Uterus (tissue), 4 donors: ENCODE data around the gene TIGD1. TPM values are rescaled to one million over a fixed set of nuclear protein-coding genes. Genes with fewer than 3 reads are reported as not detected.

Source experiments
- DNase-seq, 2 donors: peaks; one replicate each; pipeline ENCODE4 v3.0.0-alpha.2; 2019 to 2020
- H3K27ac ChIP-seq, 2 donors: fragments of 200-600 bp; sonication (generic); 1 replicate in 1 of 2; 2 replicates in 1 of 2; pipeline ENCODE4 v1.5.1; 2016 to 2018
- H3K27me3 ChIP-seq, 2 donors: fragments of 200-600 bp; sonication (generic); one replicate each; pipeline ENCODE4 v1.5.1; 2018 to 2019; ENCODE audit warnings: control low read depth in 1 of 2
- H3K36me3 ChIP-seq, 2 donors: fragments of 200-600 bp; sonication (generic); one replicate each; pipeline ENCODE4 v1.5.1; 2019; ENCODE audit warnings: control low read depth in 1 of 2
- H3K4me1 ChIP-seq, 2 donors: fragments of 200-600 bp; sonication (generic); one replicate each; pipeline ENCODE4 v1.5.1; 2018 to 2019; ENCODE audit warnings: control low read depth in 1 of 2
- H3K4me3 ChIP-seq, 2 donors: fragments of 200-600 bp; sonication (generic); 1 replicate in 1 of 2; 2 replicates in 1 of 2; pipeline ENCODE4 v1.5.1; 2018 to 2019; ENCODE audit warnings: mild to moderate bottlenecking in 1 of 2
- H3K9me3 ChIP-seq, 2 donors: fragments of 200-600 bp; sonication (generic); one replicate each; pipeline ENCODE4 v1.5.1; 2019; ENCODE audit warnings: control low read depth in 1 of 2
- CTCF ChIP-seq, 4 experiments: fragments of 200-600 bp in 2 of 4; fragments of 450-650 bp in 2 of 4; sonication (generic) in 2 of 4; IDR thresholded peaks; one replicate each; pipeline ENCODE4 v1.5.1; 2016 to 2019; ENCODE audit warnings: antibody characterized with exemption in 4 of 4, mild to moderate bottlenecking in 2 of 4, moderate library complexity in 1 of 4
- POLR2A ChIP-seq, 2 donors: fragments of 450-650 bp; IDR thresholded peaks; one replicate each; pipeline ENCODE4 v1.6.1; 2016; ENCODE audit warnings: antibody characterized with exemption in 2 of 2, mild to moderate bottlenecking in 1 of 2, moderate library complexity in 1 of 2
- intact Hi-C: fragments of 100-400 bp; cut with DNase I; formaldehyde crosslinking; loops from one replicate; pipeline ENCODE4 v1.15.1; 2023; ENCODE audit warnings: low total_unique reads
- total RNA-seq, 4 donors: library from RNA; depleted of rRNA in 3 of 4; stranded (reverse); fragments of >200 nt in 3 of 4; gene quantifications; one replicate each; pipeline versions ENCODE4 v1.1.0 to v1.2.4, GENCODE V29; 2014 to 2023
- donor health status: DM: yes; HTN: yes; CAD: no.

The TIGD1 gene
- total RNA-seq, 4 donors from 2014 or later: 4.6 to 8.5 (median 5.0) TPM

GRCh38 chr2:232529806-232530547, 20.4 kb downstream of the TIGD1 start:
- intact Hi-C loops: loop anchor here (10.0 kb wide), 1 partner anchor 625 kb away; no protein-coding TSS in a partner anchor

GRCh38 chr2:232528746-232529460, 21.5 kb downstream of the TIGD1 start:
- Histone ChIP-seq H3K4me1 (peaks cover 0 to 4% of the 10 kb centered on the region in 2 donors), H3K36me3 (no peaks in the 10 kb centered on the region), H3K4me3 (no peak overlapping the region), H3K9me3 (no peaks in the 10 kb centered on the region), H3K27ac (no peak overlapping the region), H3K27me3 (peaks cover 0 to 13% of the 10 kb centered on the region in 2 donors)
- intact Hi-C loops: loop anchor here (10.0 kb wide), 1 partner anchor 624 kb away; no protein-coding TSS in a partner anchor
- no peak for TF ChIP-seq CTCF (IDR thresholded peaks at IDR 0.05)
- no peak for TF ChIP-seq POLR2A (IDR thresholded peaks at IDR 0.05)
- no peak for DNase-seq

More at GRCh38 chr2:232529806-232530547, 20.4 kb downstream of the TIGD1 start:
- H3K27ac ChIP-seq: no peak overlapping the region
- H3K4me3 ChIP-seq: no peak overlapping the region
- H3K27me3 ChIP-seq: peaks cover 0 to 4% of the 10 kb centered on the region in 2 donors
- no peak for DNase-seq
- no peaks in the 10 kb centered on the region for H3K36me3 ChIP-seq
- no peaks in the 10 kb centered on the region for H3K4me1 ChIP-seq
- no peak for TF ChIP-seq CTCF (IDR thresholded peaks at IDR 0.05)
- no peak for TF ChIP-seq POLR2A (IDR thresholded peaks at IDR 0.05)
- no peaks in the 10 kb centered on the region for H3K9me3 ChIP-seq

- no peak for TF ChIP-seq CTCF (IDR thresholded peaks at IDR 0.05)
- TF ChIP-seq POLR2A (IDR thresholded peaks at IDR 0.05): no peak
- Histone ChIP-seq H3K36me3 (no peaks in the 10 kb centered on the region), H3K27ac (no peak overlapping the region), H3K9me3 (no peaks in the 10 kb centered on the region), H3K4me1 (peaks cover 0 to 9% of the 10 kb centered on the region in 2 donors), H3K27me3 (peaks cover 6 to 20% of the 10 kb centered on the region in 2 donors), H3K4me3 (no peak overlapping the region)
- DNase-seq: no peak
- intact Hi-C loops: loop anchor here (10.0 kb wide), 1 partner anchor 623 kb away; no protein-coding TSS in a partner anchor
Measured at GRCh38 chr2:232527905-232528470, 22.4 kb downstream of the TIGD1 start.

- DNase-seq: no peak
- no peak for TF ChIP-seq CTCF (IDR thresholded peaks at IDR 0.05)
- TF ChIP-seq POLR2A (IDR thresholded peaks at IDR 0.05): no peak
- Histone ChIP-seq H3K9me3 (no peaks in the 10 kb centered on the region), H3K4me3 (no peak overlapping the region), H3K27me3 (peaks cover 14 to 27% of the 10 kb centered on the region in 2 donors), H3K36me3 (no peaks in the 10 kb centered on the region), H3K27ac (no peak overlapping the region), H3K4me1 (peaks cover 0 to 12% of the 10 kb centered on the region in 2 donors)
- intact Hi-C loops: loop anchor here (10.0 kb wide), 1 partner anchor 622 kb away; no protein-coding TSS in a partner anchor
Measured at GRCh38 chr2:232526372-232526941, 23.9 kb downstream of the TIGD1 start.
